Dermis blood vessel endothelial cell (primary cell): ENCODE data around the gene C19orf25. TPM values are rescaled to one million over a fixed set of nuclear protein-coding genes. Genes with fewer than 3 reads are reported as not detected.

Source experiments
- DNase-seq: peaks from one replicate; pipeline ENCODE4 v3.0.0; 2010
- total RNA-seq: library from RNA; depleted of rRNA; stranded (reverse); fragments of >200 nt; gene quantifications from 2 replicates; pipeline ENCODE4 v1.2.3, GENCODE V29; 2014

The C19orf25 gene
- total RNA-seq, 1 donor from 2014 or later: 28.1 TPM

GRCh38 chr19:1465191-1466016 is 13.6 kb downstream of the C19orf25 start:
- DNase-seq: peak; percentile 76

GRCh38 chr19:1461862-1462261 is 17.2 kb downstream of the C19orf25 start:
- DNase-seq: no peak

GRCh38 chr19:1460033-1460995 is 18.7 kb downstream of the C19orf25 start:
- DNase-seq: no peak

- no peak for DNase-seq
These were observed 19.5 kb downstream of the C19orf25 start for GRCh38 chr19:1459479-1459878.

GRCh38 chr19:1457892-1458291 is 21.1 kb downstream of the C19orf25 start:
- DNase-seq: no peak

- no peak for DNase-seq
These were observed 21.8 kb downstream of the C19orf25 start for GRCh38 chr19:1457031-1457739.

GRCh38 chr19:1456121-1456900 is 22.7 kb downstream of the C19orf25 start:
- no peak for DNase-seq

- peak; percentile 60 for DNase-seq
These were observed 23.5 kb downstream of the C19orf25 start for GRCh38 chr19:1455336-1456120.

- DNase-seq: peak; percentile 84
These were observed 24.0 kb downstream of the C19orf25 start for GRCh38 chr19:1455002-1455335.

GRCh38 chr19:1453525-1454364 is 25.3 kb downstream of the C19orf25 start:
- peak; percentile 31 for DNase-seq

GRCh38 chr19:1452802-1453524 is 26.1 kb downstream of the C19orf25 start:
- no peak for DNase-seq

- DNase-seq: no peak
These were observed 26.9 kb downstream of the C19orf25 start for GRCh38 chr19:1451916-1452801.

- no peak for DNase-seq
These were observed 28.0 kb downstream of the C19orf25 start for GRCh38 chr19:1450735-1451731.

- DNase-seq: peak; percentile 27
These were observed 29.3 kb downstream of the C19orf25 start, which contains the start of gene APC2 for GRCh38 chr19:1449467-1450442. Gene APC2, plus strand, starts transcription at chr19:1450121. Its CDS starts 2,881 bp downstream, at chr19:1453002.

- no peak for DNase-seq
These were observed 31.1 kb downstream of the C19orf25 start for GRCh38 chr19:1447944-1448343.

GRCh38 chr19:1447504-1447903 is 31.5 kb downstream of the C19orf25 start:
- no peak for DNase-seq
